GM12891 (cell line): ENCODE data around the gene AGBL5.

Experiments used
- POLR2A ChIP-seq: IDR thresholded peaks from 2 replicates; pipeline ENCODE4 v1.6.1; 2011; ENCODE audit warnings: low read depth, low read length, control low read depth
- POLR2AphosphoS5 ChIP-seq: IDR thresholded peaks from 2 replicates; pipeline ENCODE4 v1.6.1; 2011; ENCODE audit warnings: low read depth, low read length, control low read depth
- POU2F2 ChIP-seq: IDR thresholded peaks from 2 replicates; pipeline ENCODE4 v1.6.1; 2011; ENCODE audit warnings: low read depth, mild to moderate bottlenecking, control low read depth, low read length, moderate library complexity
- TAF1 ChIP-seq: IDR thresholded peaks from 2 replicates; pipeline ENCODE4 v1.6.1; 2011; ENCODE audit warnings: low read depth, low read length, control low read depth

GRCh38 chr2:27025861-27026851, 25.3 kb upstream of the AGBL5 start:
- TF ChIP-seq POLR2A (no peak), POLR2AphosphoS5 (no peak), TAF1 (no peak), POU2F2 (no peak)
